HUES6 (cell line): Measurements from ENCODE around the gene LCN6.

Experiments
- H3K27ac ChIP-seq: 2 replicates; pipeline ENCODE4 v1.7.0; 2013; ENCODE audit warnings: low read depth, mild to moderate bottlenecking, low read length, inconsistent platforms
- H3K27me3 ChIP-seq: 2 replicates; pipeline ENCODE4 v1.6.1; 2013; ENCODE audit warnings: low read length; ENCODE audit not compliant: control insufficient read depth, insufficient read depth
- H3K36me3 ChIP-seq: 2 replicates; pipeline ENCODE4 v1.6.1; 2013; ENCODE audit warnings: low read length; ENCODE audit not compliant: control insufficient read depth, insufficient read depth
- H3K4me1 ChIP-seq: 2 replicates; pipeline ENCODE4 v1.6.1; 2013; ENCODE audit warnings: low read length; ENCODE audit not compliant: control insufficient read depth, insufficient read depth
- H3K4me3 ChIP-seq: 2 replicates; pipeline ENCODE4 v1.5.1; 2013; ENCODE audit warnings: low read depth, low read length
- H3K9ac ChIP-seq: one replicate; pipeline ENCODE4 v1.6.1; 2013; ENCODE audit warnings: mild to moderate bottlenecking, low read length
- H3K9me3 ChIP-seq: 2 replicates; pipeline ENCODE4 v1.6.1; 2013; ENCODE audit warnings: low read depth, low read length; ENCODE audit not compliant: control insufficient read depth, insufficient read depth

LCN6 gene

DNA sequence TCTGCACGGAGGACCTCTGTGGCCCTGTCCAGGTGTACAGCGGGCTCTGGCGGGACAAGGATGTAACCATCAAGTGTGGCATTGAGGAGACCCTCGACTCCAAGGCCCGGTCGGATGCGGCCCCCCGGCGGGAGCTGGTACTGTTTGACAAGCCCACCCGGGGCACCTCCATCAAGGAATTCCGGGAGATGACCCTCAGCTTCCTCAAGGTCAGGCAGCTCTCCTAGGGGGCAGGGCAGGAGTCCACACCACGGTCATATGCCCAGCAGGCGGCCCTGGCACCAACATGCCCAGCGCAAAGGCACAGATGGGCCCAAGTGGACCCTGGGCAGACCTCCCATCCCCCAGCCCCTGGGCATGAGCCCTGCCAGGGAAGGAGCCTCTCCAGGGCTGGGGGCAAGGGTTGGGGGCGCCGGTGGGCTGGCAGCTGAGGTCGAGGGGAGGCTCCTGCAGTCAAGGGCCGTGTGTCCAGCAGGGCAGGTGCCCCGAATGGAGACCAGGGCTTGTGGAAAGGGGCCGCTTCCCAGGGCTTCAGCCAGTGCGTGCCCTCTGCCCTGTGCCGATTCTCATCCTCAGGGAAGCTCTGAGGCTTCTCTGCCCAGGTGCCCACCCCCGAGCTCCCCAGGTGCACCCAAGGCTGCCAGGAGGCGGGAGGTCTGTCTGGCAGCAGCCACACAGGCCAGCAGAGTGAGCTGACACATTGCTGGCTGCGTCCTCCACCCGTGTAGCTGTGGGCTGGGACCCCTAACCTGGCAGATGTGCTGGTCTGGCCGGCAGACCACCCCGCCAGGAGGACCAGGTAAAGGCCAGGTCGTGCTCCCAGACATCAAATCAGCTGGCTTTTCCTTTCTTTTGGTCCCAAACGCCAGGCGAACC is 26.0 kb downstream of the LCN6 start:
- Histone ChIP-seq H3K36me3 (peaks cover 57% of the 10 kb centered on the region), H3K27ac (no peak overlapping the region), H3K9ac (no peak overlapping the region)

DNA sequence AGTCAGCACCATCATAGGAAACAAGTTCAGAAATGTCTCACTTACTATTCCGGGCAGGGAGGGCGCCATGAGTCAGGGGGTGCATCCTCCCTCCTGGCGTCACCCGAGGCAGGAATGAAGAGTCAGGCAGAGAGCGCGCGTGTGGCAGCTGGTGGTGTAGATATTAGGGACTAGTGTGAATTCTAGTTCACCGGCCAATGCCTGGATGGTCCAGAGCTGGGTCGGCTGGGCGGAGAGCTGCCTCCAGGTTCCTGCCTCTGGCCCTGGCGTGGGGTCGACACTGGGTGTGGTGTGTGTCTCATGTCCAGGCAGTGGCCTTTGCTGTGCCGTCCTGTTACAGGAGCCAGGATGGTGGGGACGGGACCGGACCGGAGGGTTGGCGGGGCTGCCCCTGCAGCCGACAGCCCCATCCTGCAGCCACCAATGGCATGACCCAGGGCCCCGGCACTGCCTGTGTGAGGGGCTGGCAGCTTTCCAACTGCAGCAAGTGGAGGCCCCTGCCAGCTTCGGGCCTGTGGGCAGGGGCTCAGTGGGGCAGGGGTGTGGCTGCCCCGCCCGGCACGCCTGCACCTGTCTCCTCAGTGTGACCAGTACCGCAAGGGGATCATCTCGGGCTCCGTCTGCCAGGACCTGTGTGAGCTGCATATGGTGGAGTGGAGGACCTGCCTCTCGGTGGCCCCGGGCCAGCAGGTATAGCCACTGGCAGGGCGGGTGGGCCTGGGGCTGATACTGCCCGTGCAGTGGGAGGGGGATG is 26.8 kb downstream of the LCN6 start:
- Histone ChIP-seq H3K27me3 (no peaks in the 10 kb centered on the region), H3K4me1 (peaks cover 20% of the 10 kb centered on the region; the same call in 1 of the 2 replicates), H3K27ac (no peak overlapping the region), H3K36me3 (peaks cover 53% of the 10 kb centered on the region), H3K9ac (no peak overlapping the region), H3K4me3 (no peak overlapping the region), H3K9me3 (no peaks in the 10 kb centered on the region)

More for the DNA sequence above, 26.0 kb downstream of the LCN6 start:
- Histone ChIP-seq H3K4me1 (peaks cover 24% of the 10 kb centered on the region; the same call in 1 of the 2 replicates), H3K4me3 (no peak overlapping the region), H3K27me3 (no peaks in the 10 kb centered on the region), H3K9me3 (no peaks in the 10 kb centered on the region)

DNA sequence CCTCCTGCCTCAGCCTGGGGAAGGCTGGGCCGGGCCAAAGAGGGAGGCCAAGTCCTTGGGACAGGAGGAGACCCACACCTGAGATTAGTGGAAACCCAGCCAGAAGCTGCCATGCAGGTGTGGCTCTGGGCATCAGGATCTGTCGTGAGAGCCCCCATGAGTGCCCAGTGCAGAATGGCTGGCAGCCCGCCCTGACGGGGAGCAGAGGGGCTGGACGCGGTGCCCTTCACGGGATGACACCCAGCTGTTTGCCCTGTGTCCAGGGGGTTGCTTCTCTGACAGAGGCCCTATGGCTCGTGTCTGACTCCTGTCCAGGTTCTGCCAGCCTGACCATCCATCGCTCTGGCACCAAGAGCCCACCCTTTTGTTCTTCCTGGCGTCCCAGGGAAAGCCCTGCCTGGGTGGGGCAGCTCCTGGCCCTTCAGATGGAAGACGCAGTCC is 27.4 kb downstream of the LCN6 start:
- Histone ChIP-seq H3K27me3 (no peaks in the 10 kb centered on the region), H3K9ac (no peak overlapping the region), H3K27ac (no peak overlapping the region), H3K9me3 (no peaks in the 10 kb centered on the region), H3K4me1 (peaks cover 14% of the 10 kb centered on the region; the same call in 1 of the 2 replicates), H3K36me3 (peaks cover 47% of the 10 kb centered on the region), H3K4me3 (no peak overlapping the region)

DNA sequence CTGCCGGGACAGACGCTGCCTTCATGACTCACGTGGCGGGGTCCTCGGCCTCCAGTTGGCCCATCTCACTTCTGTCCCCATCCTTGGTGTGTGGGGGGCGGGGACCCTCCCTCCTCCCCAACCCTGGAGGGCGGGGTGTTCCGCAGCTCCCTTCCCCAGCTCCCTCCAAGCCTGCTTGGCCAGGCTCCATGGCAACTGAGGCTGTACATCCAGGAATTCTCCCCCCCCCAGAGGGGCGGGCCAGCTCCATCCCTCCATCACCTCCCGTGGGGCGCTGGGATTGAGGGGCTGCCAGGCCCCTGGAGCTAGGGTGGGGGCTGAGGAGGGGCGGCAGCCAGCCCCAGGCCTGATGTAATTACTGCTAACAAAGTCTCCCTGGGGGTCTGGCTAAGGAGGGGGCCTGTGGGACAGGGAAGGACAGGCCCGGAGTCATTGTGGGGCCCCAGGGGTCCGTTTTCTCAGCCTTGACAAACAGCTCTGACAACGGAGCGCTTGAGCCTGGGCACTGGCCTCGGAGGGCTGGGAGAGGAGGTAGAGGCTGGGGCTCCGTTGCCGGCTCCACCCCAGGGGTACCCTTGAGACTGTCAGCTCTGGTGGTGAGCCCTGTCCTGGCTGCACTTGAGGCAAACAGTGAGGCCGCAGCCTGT is 28.0 kb downstream of the LCN6 start:
- Histone ChIP-seq H3K4me1 (peaks cover 8% of the 10 kb centered on the region; the same call in 1 of the 2 replicates), H3K9ac (no peak overlapping the region), H3K4me3 (no peak overlapping the region), H3K36me3 (peaks cover 41% of the 10 kb centered on the region), H3K9me3 (no peaks in the 10 kb centered on the region), H3K27me3 (no peaks in the 10 kb centered on the region), H3K27ac (no peak overlapping the region)

DNA sequence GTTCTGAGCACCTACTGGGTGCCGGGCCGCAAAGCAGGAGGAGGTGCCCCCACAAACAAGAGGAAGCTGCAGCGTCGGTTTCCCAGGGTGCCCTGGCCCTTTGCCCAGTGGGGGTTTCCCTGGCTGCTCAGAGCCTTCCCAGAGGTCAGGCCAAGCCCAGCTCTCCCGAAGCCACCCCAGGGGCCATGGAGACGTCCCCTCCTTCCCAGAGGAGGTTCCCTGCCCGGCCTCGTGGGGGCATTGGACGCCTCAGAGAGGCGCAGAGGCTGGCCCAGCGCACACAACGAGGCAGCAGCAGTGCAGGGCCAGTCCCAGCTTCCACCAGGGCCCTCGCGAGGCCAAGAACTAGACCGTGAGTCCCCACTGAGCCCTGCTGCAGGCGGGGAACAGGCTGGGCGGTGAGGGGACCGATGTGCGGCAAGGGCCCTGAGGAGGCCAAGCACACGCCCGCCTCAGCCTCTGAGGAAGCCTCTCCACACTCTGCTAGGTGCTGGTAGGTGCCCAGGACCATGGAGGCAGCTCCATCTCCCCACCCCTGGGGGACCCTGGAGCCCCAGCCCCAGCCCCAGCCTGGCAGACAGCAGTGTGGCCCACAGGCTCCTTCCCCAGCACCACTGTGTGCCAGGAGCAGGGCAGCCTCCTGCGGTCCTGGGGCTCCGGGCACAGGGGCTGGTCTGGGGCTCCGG is 29.0 kb downstream of the LCN6 start:
- Histone ChIP-seq H3K36me3 (peaks cover 32% of the 10 kb centered on the region), H3K4me1 (peaks cover 8% of the 10 kb centered on the region; the same call in 1 of the 2 replicates), H3K27me3 (no peaks in the 10 kb centered on the region), H3K27ac (no peak overlapping the region), H3K9ac (no peak overlapping the region), H3K9me3 (no peaks in the 10 kb centered on the region), H3K4me3 (no peak overlapping the region)

DNA sequence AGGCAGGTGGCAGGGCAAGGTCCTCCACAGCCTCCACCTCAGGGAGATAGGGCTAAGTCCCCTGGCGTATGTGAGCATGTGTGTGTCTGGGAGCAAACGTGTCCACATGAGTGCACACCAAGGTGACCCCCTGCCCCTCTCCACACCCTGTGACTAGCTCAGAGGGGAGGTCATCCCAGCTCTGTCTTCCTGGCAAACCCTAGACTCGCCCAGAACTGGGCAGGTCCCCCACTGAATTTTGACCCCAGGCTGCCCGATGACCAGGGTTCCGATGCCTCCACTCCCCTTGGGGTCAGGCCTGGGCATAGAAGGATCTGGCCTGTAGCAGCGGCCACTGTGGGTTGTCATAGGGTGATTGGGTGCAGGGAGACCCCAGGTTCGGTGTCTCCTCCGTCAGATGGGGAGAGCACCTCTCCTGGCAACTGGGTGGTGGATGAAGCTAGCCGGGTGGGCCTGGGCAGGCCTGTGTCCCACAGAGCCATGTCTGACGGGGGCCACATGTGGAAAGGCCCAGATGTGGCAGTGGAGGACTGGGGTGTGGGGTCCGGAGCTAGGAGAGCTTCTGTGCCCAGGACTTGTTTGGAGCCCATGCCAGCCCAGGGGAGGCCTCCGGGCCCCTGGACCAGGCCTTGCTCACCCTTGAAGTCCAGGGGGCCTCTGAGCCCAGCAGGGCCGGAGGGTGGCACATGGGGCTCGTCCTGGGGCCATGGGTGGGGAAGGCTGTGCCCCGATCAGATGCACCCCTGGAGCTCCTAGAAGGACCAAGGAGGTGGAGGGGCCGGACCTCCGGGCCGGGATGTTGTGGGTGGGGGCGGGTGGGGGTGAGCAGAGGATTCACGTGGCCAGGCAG is 29.8 kb downstream of the LCN6 start:
- H3K9me3 ChIP-seq = no peaks in the 10 kb centered on the region
- H3K27me3 ChIP-seq = no peaks in the 10 kb centered on the region
- H3K4me1 ChIP-seq = peaks cover 14% of the 10 kb centered on the region; the same call in 1 of the 2 replicates
- no peak overlapping the region for H3K4me3 ChIP-seq
- no peak overlapping the region for H3K27ac ChIP-seq
- H3K9ac ChIP-seq = no peak overlapping the region
- H3K36me3 ChIP-seq = peaks cover 25% of the 10 kb centered on the region

DNA sequence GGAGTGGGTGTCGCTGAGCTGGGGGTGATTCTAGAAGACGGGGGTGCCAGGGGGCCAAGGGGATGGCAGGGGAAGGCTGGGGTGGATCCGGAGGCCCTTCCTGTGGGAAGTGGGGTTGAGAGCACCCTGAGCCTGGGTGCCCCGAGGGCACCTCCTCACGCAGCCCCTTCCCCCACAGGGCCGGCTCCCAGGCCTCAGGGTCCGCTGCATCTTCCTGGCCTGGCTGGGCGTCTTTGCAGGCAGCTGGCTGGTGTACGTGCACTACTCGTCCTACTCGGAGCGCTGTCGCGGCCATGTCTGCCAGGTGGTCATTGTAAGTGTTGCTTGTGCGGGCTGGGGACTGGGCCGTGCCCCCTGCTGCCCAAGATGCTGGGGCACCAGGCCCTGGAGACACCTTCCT is 30.9 kb downstream of the LCN6 start:
- H3K4me3 ChIP-seq = no peak overlapping the region
- no peak overlapping the region for H3K9ac ChIP-seq
- peaks cover 19% of the 10 kb centered on the region for H3K4me1 ChIP-seq
- H3K27me3 ChIP-seq = no peaks in the 10 kb centered on the region
- no peak overlapping the region for H3K27ac ChIP-seq
- peaks cover 13% of the 10 kb centered on the region for H3K36me3 ChIP-seq
- H3K9me3 ChIP-seq = no peaks in the 10 kb centered on the region

DNA sequence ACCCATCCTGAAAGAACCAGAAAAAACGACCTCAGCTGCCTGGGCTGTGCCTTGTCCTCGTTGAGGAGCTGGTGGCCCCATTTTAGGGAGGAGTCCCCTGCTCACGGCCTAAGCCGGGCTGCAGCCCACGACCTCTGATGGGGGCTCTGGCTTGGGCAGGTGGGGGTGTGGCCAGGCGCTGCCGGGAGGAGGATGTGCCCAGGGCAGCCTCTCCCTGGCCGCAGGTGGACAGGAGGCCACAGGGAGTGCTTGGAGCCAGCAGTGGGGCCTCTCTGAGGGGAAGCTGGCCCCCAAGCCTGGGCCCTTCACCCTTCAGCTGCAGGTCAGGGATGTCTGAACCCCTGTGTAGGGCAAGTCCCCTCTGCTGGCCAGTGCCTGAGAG is 33.4 kb downstream of the LCN6 start:
- Histone ChIP-seq H3K4me1 (peaks cover 11% of the 10 kb centered on the region), H3K9me3 (no peaks in the 10 kb centered on the region), H3K36me3 (peaks cover 3% of the 10 kb centered on the region), H3K9ac (no peak overlapping the region), H3K27me3 (peaks cover 9% of the 10 kb centered on the region; the same call in 1 of the 2 replicates), H3K4me3 (no peak overlapping the region), H3K27ac (no peak overlapping the region)

DNA sequence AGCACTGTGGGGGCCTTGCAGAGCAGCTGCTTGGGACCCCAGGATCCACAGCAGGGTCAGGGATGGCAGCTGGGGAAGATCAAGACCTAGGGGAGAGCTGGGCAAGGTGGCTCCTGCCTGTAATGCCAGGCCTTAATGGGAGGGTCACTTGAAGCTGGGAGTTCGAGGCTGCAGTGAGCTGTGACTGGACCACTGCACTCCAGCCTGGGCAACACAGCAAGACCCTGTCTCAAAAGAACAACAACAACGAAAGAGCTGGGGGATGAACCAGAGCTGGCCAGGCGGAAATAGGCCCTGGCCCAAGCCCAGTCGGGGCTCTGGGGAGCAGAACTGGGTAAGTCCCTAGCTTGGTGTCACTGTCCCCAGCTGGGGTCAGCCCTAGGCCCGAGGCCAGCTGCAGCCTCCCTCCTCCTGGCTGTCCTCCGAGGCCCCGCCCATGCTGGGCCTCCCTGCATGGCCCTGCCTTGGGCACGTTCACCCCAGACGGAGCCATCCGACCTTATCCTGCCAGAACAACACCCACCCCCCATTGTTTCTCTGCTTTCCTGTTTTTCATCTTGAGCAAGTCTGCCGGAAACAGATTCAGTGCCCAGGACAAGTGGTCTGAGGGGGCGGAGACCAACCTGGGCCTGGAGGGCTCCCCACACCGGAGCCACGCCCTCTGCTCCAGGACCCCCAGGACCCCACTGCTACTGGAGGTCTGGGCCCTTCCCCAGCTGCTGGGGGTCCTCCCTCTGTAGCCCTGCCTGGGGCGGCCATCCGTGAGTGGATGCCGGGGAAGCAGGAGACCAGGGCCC is 34.0 kb downstream of the LCN6 start:
- no peaks in the 10 kb centered on the region for H3K9me3 ChIP-seq
- peak overlapping the region; percentile 79 for H3K4me3 ChIP-seq
- H3K27ac ChIP-seq = no peak overlapping the region
- H3K9ac ChIP-seq = no peak overlapping the region
- H3K27me3 ChIP-seq = peaks cover 9% of the 10 kb centered on the region; the same call in 1 of the 2 replicates
- H3K36me3 ChIP-seq = peaks cover 3% of the 10 kb centered on the region
- peaks cover 11% of the 10 kb centered on the region for H3K4me1 ChIP-seq
